GM18499 (cell line): ENCODE results near the gene PZP.

Experiments
- ATAC-seq: cut with Tn5 transposase; IDR thresholded peaks from one replicate; pipeline ENCODE4 v1.9.1; 2021; ENCODE audit warnings: moderate number of reproducible peaks; ENCODE audit not compliant: insufficient read depth, unreplicated experiment

The PZP gene

GRCh38 chr12:9106610-9107541 is 101.3 kb downstream of the PZP start:
- ATAC-seq, result no peak

GRCh38 chr12:9106067-9106466 is 102.1 kb downstream of the PZP start:
- ATAC-seq, result no peak

GRCh38 chr12:9104767-9105423 is 103.3 kb downstream of the PZP start:
- ATAC-seq, result no peak

- no peak for ATAC-seq
These were observed 104.1 kb downstream of the PZP start for GRCh38 chr12:9104087-9104486.

- no peak for ATAC-seq
These were observed 104.9 kb downstream of the PZP start for GRCh38 chr12:9103050-9103849.

- no peak for ATAC-seq
These were observed 107.0 kb downstream of the PZP start for GRCh38 chr12:9101018-9101687.

- ATAC-seq, result no peak
These were observed 108.5 kb downstream of the PZP start for GRCh38 chr12:9099552-9100190.
